Endodermal cell (in vitro differentiated cells): ENCODE results near the gene PDF. TPM values are rescaled to one million over a fixed set of nuclear protein-coding genes. Genes with fewer than 3 reads are reported as not detected.

Source experiments
- DNase-seq: peaks from one replicate; pipeline ENCODE4 v3.0.0-alpha.2; 2017
- H3K27ac ChIP-seq: 2 replicates; pipeline ENCODE4 v1.5.1; 2013; ENCODE audit warnings: mild to moderate bottlenecking, low read depth, low read length, moderate library complexity
- H3K27me3 ChIP-seq: 2 replicates; pipeline ENCODE4 v1.6.1; 2013; ENCODE audit warnings: mild to moderate bottlenecking, low read length, moderate library complexity; ENCODE audit not compliant: insufficient read depth, control insufficient read depth, poor library complexity, severe bottlenecking
- H3K36me3 ChIP-seq: 2 replicates; pipeline ENCODE4 v1.7.0; 2013; ENCODE audit warnings: mild to moderate bottlenecking, low read length, moderate library complexity; ENCODE audit not compliant: control insufficient read depth, insufficient read depth
- H3K4me1 ChIP-seq: one replicate; pipeline ENCODE4 v1.7.0; 2013; ENCODE audit warnings: low read length; ENCODE audit not compliant: control insufficient read depth, insufficient read depth
- H3K4me3 ChIP-seq: 2 replicates; pipeline ENCODE4 v1.5.1; 2013; ENCODE audit warnings: mild to moderate bottlenecking, low read length, moderate library complexity
- H3K9ac ChIP-seq: 2 replicates; pipeline ENCODE4 v1.6.1; 2013; ENCODE audit warnings: mild to moderate bottlenecking, low read length, moderate library complexity; ENCODE audit not compliant: poor library complexity, severe bottlenecking; ENCODE audit errors: extremely low read depth
- H3K9me3 ChIP-seq: 2 replicates; pipeline ENCODE4 v1.6.1; 2013; ENCODE audit warnings: mild to moderate bottlenecking, low read length, moderate library complexity; ENCODE audit not compliant: control insufficient read depth
- H3K27ac Mint-ChIP-seq: 2 replicates; pipeline ENCODE4 v1.8.0; 2020; ENCODE audit warnings: mixed read lengths
- H3K27me3 Mint-ChIP-seq: 2 replicates; pipeline ENCODE4 v1.8.0; 2021; ENCODE audit warnings: mild to moderate bottlenecking, mixed read lengths; ENCODE audit not compliant: insufficient read depth
- H3K36me3 Mint-ChIP-seq: 2 replicates; pipeline ENCODE4 v1.8.0; 2020; ENCODE audit warnings: low read depth, mixed read lengths
- H3K4me1 Mint-ChIP-seq: 2 replicates; pipeline ENCODE4 v1.8.0; 2020; ENCODE audit warnings: mixed read lengths
- H3K4me3 Mint-ChIP-seq: 2 replicates; pipeline ENCODE4 v1.8.0; 2020; ENCODE audit warnings: mild to moderate bottlenecking, moderate library complexity, mixed read lengths
- H3K9me3 Mint-ChIP-seq: 2 replicates; pipeline ENCODE4 v1.8.0; 2020; ENCODE audit warnings: mild to moderate bottlenecking, mixed read lengths
- WGBS, 2 experiments: methylation state at CpG; one replicate each; pipeline versions ENCODE4 v1.1.5 to v1.1.7; 2013; ENCODE audit warnings: missing lambda C conversion rate in 2 of 2, mixed read lengths in 1 of 2; ENCODE audit not compliant: insufficient coverage in 1 of 2, insufficient read length in 1 of 2; 5-methylcytosine and 5-hydroxymethylcytosine counted together
- total RNA-seq, 2 donors: library from RNA; stranded (reverse); fragmentation: NEBNext Ultra II Directional in 1 of 2; extraction: Animal tissue kit (Norgen Biotek cat#: 25700) in 1 of 2; gene quantifications; 2 replicates in 1 of 2; 3 replicates in 1 of 2; pipeline ENCODE4 v1.2.1, GENCODE V29; 2021
- TF ChIP-seq, protein P1 (sequence below): fragments of 200-600 bp; sonication (generic); conservative IDR thresholded peaks from 2 replicates; pipeline ENCODE4 v1.5.0; 2021; ENCODE audit warnings: antibody characterized with exemption, mild to moderate bottlenecking

Gene PDF
- total RNA-seq, 2 donors from 2014 or later: 12.2 to 19.8 TPM

DNA sequence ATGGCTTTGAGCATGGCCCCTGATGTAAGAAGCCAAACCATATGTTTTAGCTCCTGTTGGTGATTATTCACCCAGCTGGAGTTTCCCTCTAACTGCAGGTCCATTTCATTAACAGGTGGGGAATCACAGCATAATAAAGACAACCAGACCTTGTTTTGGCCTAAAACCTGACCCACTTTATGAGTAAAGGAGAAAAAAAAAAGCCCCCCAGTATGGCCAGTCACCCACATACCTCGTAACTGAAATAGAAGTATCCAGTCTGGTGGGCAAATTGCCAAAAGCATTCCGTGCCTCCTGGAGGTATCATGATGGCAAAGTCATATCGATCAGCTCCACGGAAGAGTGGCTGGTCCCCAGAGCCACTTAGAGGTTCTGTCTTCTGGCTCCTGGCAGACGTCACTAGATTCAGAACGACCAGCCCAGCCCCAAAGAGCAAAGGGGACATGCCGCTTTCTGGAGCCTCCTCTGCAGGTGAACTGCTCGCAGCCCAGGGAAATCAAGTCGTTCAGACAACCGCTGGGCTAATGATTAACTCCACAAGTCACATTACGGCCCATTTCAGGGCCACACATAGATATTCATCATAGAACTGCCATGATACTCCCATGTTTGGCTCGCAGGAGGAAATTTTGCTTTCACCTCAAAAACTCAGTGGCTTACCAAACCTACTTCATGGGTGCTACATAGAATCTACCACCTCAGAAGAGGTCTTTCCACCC, 21.1 kb upstream of the PDF start, which contains the start of gene TMED6:
Gene TMED6, minus strand, starts transcription at position 478 of the 719 bp plus-strand sequence. Its CDS starts 33 bp downstream, at position 445.
- Mint-ChIP-seq H3K9me3 (no peaks in the 10 kb centered on the region), H3K4me3 (no peak within 1 kb of the TSS), H3K4me1 (peaks cover 15% of the 10 kb centered on the region), H3K27me3 (no peaks in the 10 kb centered on the region), H3K27ac (no peak within 1 kb of the TSS), H3K36me3 (peaks cover 24% of the 10 kb centered on the region)
- no peak within 1 kb of the TSS for H3K4me3 ChIP-seq
- H3K4me1 ChIP-seq: peaks cover 3% of the 10 kb centered on the region
- WGBS, 2 experiments: 92 to 96% methylated on average over 11 to 12 of the region's 12 CpGs
- DNase-seq: no peak
- TF ChIP-seq, protein P1, sequence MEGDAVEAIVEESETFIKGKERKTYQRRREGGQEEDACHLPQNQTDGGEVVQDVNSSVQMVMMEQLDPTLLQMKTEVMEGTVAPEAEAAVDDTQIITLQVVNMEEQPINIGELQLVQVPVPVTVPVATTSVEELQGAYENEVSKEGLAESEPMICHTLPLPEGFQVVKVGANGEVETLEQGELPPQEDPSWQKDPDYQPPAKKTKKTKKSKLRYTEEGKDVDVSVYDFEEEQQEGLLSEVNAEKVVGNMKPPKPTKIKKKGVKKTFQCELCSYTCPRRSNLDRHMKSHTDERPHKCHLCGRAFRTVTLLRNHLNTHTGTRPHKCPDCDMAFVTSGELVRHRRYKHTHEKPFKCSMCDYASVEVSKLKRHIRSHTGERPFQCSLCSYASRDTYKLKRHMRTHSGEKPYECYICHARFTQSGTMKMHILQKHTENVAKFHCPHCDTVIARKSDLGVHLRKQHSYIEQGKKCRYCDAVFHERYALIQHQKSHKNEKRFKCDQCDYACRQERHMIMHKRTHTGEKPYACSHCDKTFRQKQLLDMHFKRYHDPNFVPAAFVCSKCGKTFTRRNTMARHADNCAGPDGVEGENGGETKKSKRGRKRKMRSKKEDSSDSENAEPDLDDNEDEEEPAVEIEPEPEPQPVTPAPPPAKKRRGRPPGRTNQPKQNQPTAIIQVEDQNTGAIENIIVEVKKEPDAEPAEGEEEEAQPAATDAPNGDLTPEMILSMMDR: no peak
- no peak within 1 kb of the TSS for H3K9ac ChIP-seq
- no peaks in the 10 kb centered on the region for H3K9me3 ChIP-seq
- peaks cover 24% of the 10 kb centered on the region for H3K36me3 ChIP-seq
- H3K27ac ChIP-seq: no peak within 1 kb of the TSS
- H3K27me3 ChIP-seq: no peaks in the 10 kb centered on the region

DNA sequence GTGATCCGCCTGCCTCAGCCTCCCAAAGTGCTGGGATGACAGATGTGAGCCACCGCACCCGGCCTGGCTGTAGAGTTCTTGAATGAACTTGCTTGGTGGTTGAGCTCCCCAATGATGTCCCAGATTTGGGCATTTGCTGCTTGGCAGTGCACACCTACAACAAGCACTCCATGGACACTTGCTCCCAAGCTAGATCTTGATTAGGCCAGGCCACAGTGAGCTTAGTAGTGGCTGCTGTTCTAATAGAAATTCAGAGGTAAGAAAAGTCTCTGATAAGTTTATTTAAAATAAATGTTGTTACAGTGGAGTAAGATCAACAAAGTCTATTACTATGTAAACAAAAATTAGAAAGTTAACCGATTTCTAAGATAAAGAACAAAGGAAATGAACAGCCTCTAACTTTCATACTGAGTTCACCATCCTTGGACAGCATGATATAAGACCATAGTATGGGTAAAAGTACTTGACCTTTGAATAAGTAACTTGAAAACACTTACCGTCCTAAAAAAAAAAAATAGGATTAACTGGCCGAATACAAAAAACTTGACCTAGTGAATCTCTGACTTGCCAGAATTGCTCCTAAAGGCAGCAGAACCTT, 20.2 kb upstream of the PDF start:
- 97 to 100% methylated on average over 4 to 5 of the region's 6 CpGs for WGBS, 2 experiments
- TF ChIP-seq, protein P1: no peak
- Mint-ChIP-seq H3K36me3 (peaks cover 24% of the 10 kb centered on the region), H3K9me3 (no peaks in the 10 kb centered on the region), H3K27ac (no peak overlapping the region), H3K27me3 (no peaks in the 10 kb centered on the region), H3K4me3 (no peak overlapping the region), H3K4me1 (peaks cover 14% of the 10 kb centered on the region)
- no peaks in the 10 kb centered on the region for H3K9me3 ChIP-seq
- H3K36me3 ChIP-seq: peaks cover 17% of the 10 kb centered on the region
- H3K27ac ChIP-seq: no peak overlapping the region
- no peaks in the 10 kb centered on the region for H3K27me3 ChIP-seq
- DNase-seq: no peak
- no peak overlapping the region for H3K4me3 ChIP-seq
- H3K4me1 ChIP-seq: no peaks in the 10 kb centered on the region
- no peak overlapping the region for H3K9ac ChIP-seq

DNA sequence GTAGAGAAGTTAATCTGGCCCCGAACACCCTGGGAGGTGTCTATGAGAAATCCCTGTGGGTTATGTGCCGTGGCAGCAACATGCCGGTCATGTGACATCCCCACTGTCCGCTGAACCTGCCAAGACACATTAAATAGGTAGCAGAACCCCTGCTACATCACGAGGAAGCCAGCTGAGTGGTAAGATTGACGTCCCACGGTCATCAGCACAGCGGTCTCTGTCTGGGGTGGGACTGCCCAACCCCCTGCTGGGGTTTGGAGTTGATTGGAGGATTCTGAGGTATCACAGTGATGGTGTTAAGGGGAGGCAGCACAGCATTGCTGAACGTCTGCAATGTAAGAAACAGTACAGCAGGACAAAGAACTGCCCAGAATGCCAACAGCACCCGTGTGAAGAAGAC, 19.1 kb upstream of the PDF start:
- peaks cover 11% of the 10 kb centered on the region for H3K36me3 ChIP-seq
- Mint-ChIP-seq H3K9me3 (no peaks in the 10 kb centered on the region), H3K27ac (no peak overlapping the region), H3K4me1 (peaks cover 12% of the 10 kb centered on the region), H3K36me3 (peaks cover 21% of the 10 kb centered on the region), H3K4me3 (no peak overlapping the region), H3K27me3 (no peaks in the 10 kb centered on the region)
- no peak for DNase-seq
- TF ChIP-seq, protein P1: no peak
- no peak overlapping the region for H3K9ac ChIP-seq
- no peaks in the 10 kb centered on the region for H3K4me1 ChIP-seq
- H3K27ac ChIP-seq: no peak overlapping the region
- no peak overlapping the region for H3K4me3 ChIP-seq
- WGBS, 2 experiments: 88 to 93% methylated on average over 8 to 10 of the region's 10 CpGs
- H3K9me3 ChIP-seq: no peaks in the 10 kb centered on the region
- no peaks in the 10 kb centered on the region for H3K27me3 ChIP-seq
